K562 (cell line): ENCODE measurements around the gene GLYATL3. TPM values are rescaled to one million over a fixed set of nuclear protein-coding genes. Genes with fewer than 3 reads are reported as not detected.

Experiments
- AFF1 ChIP-seq, 2 experiments: fragments of 450-650 bp; IDR thresholded peaks; 2 replicates each; pipeline ENCODE4 v1.6.1; 2018; ENCODE audit warnings: mild to moderate bottlenecking in 2 of 2, low read depth in 1 of 2; ENCODE audit not compliant: partially characterized antibody in 2 of 2
- CEBPB ChIP-seq: fragments of 450-650 bp; IDR thresholded peaks from 2 replicates; pipeline ENCODE4 v1.6.1; 2016; ENCODE audit warnings: missing genetic modification characterization, missing compliant biosample characterization
- ETV1 ChIP-seq: fragments of 450-650 bp; conservative IDR thresholded peaks from 2 replicates; pipeline ENCODE4 v1.6.1; 2016; ENCODE audit warnings: missing genetic modification characterization, control low read depth, low read depth, missing compliant biosample characterization
- FOSL1 ChIP-seq: fragments of 200-800 bp; sonication (Bioruptor generic); conservative IDR thresholded peaks from 2 replicates; pipeline ENCODE4 v1.6.1; 2016; ENCODE audit warnings: missing genetic modification characterization, missing compliant biosample characterization
- FOXK1 ChIP-seq: sonication (generic); formaldehyde crosslinking; IDR thresholded peaks from 2 replicates; pipeline ENCODE4 v1.8.0; 2022; ENCODE audit warnings: missing genetic modification reagents, mild to moderate bottlenecking, borderline replicate concordance
- FOXK2 ChIP-seq, 2 experiments: fragments of 450-650 bp; IDR thresholded peaks in 1 of 2; conservative IDR thresholded peaks in 1 of 2; 2 replicates each; pipeline ENCODE4 v1.6.1; 2016; ENCODE audit warnings: low read depth in 2 of 2, mild to moderate bottlenecking in 1 of 2
- FOXM1 ChIP-seq, 2 experiments: fragments of 450-650 bp in 1 of 2; sonication (generic) in 1 of 2; formaldehyde crosslinking in 1 of 2; IDR thresholded peaks; 2 replicates each; pipeline versions ENCODE4 v1.6.1 to v1.9.0; 2017 to 2022; ENCODE audit warnings: low read depth in 2 of 2, mild to moderate bottlenecking in 2 of 2, missing genetic modification reagents in 1 of 2, moderate library complexity in 1 of 2
- HES1 ChIP-seq: fragments of 450-650 bp; IDR thresholded peaks from 2 replicates; pipeline ENCODE4 v1.6.1; 2016; ENCODE audit warnings: low read depth, mild to moderate bottlenecking, moderate library complexity
- KDM1A ChIP-seq, 2 experiments: fragments of 450-650 bp; IDR thresholded peaks; 2 replicates each; pipeline ENCODE4 v1.6.1; 2016; ENCODE audit warnings: mild to moderate bottlenecking in 2 of 2
- L3MBTL2 ChIP-seq: fragments of 450-650 bp; IDR thresholded peaks from 2 replicates; pipeline ENCODE4 v1.6.1; 2016; ENCODE audit warnings: mild to moderate bottlenecking, moderate library complexity
- MAFF ChIP-seq: IDR thresholded peaks from 2 replicates; pipeline ENCODE4 v1.6.1; 2012; ENCODE audit warnings: low read length, improper control_type of control experiment
- MAFK ChIP-seq: IDR thresholded peaks from 2 replicates; pipeline ENCODE4 v1.6.1; 2011; ENCODE audit warnings: low read length, improper control_type of control experiment
- MAZ ChIP-seq, 2 experiments: fragments of 450-650 bp in 1 of 2; sonication (generic) in 1 of 2; formaldehyde crosslinking; IDR thresholded peaks in 1 of 2; conservative IDR thresholded peaks in 1 of 2; 2 replicates each; pipeline versions ENCODE4 v1.4.0 to v1.5.0; 2020; ENCODE audit warnings: mild to moderate bottlenecking in 1 of 2, missing genetic modification reagents in 1 of 2
- MEIS2 ChIP-seq: fragments of 450-650 bp; IDR thresholded peaks from 2 replicates; pipeline ENCODE4 v1.6.1; 2014; ENCODE audit warnings: mild to moderate bottlenecking; ENCODE audit not compliant: partially characterized antibody
- NR2C2 ChIP-seq, 2 experiments: fragments of 200-800 bp in 1 of 2; sonication (Bioruptor generic) in 1 of 2; sonication (generic) in 1 of 2; formaldehyde crosslinking in 1 of 2; IDR thresholded peaks; 2 replicates each; pipeline versions ENCODE4 v1.6.1 to v1.8.0; 2016 to 2022; ENCODE audit warnings: mild to moderate bottlenecking in 1 of 2, missing compliant biosample characterization in 1 of 2, missing genetic modification characterization in 1 of 2, missing genetic modification reagents in 1 of 2
- PHTF2 ChIP-seq: fragments of 250-450 bp; sonication (Bioruptor Pico); IDR thresholded peaks from 2 replicates; pipeline ENCODE4 v1.5.0; 2021; ENCODE audit warnings: mild to moderate bottlenecking
- SMARCA4 ChIP-seq: fragments of 450-650 bp; IDR thresholded peaks from 2 replicates; pipeline ENCODE4 v1.6.1; 2016
- STAT5A ChIP-seq: IDR thresholded peaks from 2 replicates; pipeline ENCODE4 v1.6.1; 2012; ENCODE audit warnings: low read length, inconsistent platforms, borderline replicate concordance
- TRIM24 ChIP-seq, 2 experiments: fragments of 450-650 bp; IDR thresholded peaks; 2 replicates each; pipeline ENCODE4 v1.6.1; 2016
- ZNF766 ChIP-seq: fragments of 200-800 bp; sonication (Bioruptor generic); conservative IDR thresholded peaks from 2 replicates; pipeline ENCODE4 v1.6.1; 2016; ENCODE audit warnings: missing genetic modification characterization, missing compliant biosample characterization
- polyA plus RNA-seq, 8 experiments: library from polyadenylated mRNA; depleted of rRNA in 4 of 8; stranded (reverse) in 5 of 8; unstranded in 3 of 8; fragments of >200 nt; fragmentation: Nextera tagmentation in 2 of 8; fragmentation: Illumina TruSeq in 1 of 8; extraction: Ambion mirVana in 2 of 8; extraction: Trizol in 1 of 8; gene quantifications; 2 replicates each; pipeline versions ENCODE4 v1.2.1 to v1.2.3, GENCODE V29; 2011 to 2014; ENCODE audit warnings: inconsistent platforms in 1 of 8, missing spikeins in 1 of 8
- total RNA-seq, 7 experiments: library from RNA; depleted of rRNA in 6 of 7; stranded (reverse); fragments of >200 nt in 6 of 7; fragmentation: Illumina TruSeq in 2 of 7; extraction: Trizol in 2 of 7; gene quantifications; 2 replicates each; pipeline versions ENCODE4 v1.2.1 to v1.2.3, GENCODE V29; 2011 to 2021; ENCODE audit warnings: low replicate concordance in 1 of 7
- TF ChIP-seq, protein P1 (sequence below), 2 experiments: IDR thresholded peaks in 1 of 2; conservative IDR thresholded peaks in 1 of 2; 2 replicates each; pipeline ENCODE4 v1.6.1; 2016; ENCODE audit warnings: low read depth in 2 of 2, mild to moderate bottlenecking in 1 of 2, missing compliant biosample characterization in 1 of 2, missing genetic modification characterization in 1 of 2, moderate library complexity in 1 of 2

The GLYATL3 gene
- total and polyA plus RNA-seq, 9 of the 15 experiments (the other 6 are each of a cell fraction or from before 2014, with no cell fraction given): not detected

- TF ChIP-seq, protein P1, sequence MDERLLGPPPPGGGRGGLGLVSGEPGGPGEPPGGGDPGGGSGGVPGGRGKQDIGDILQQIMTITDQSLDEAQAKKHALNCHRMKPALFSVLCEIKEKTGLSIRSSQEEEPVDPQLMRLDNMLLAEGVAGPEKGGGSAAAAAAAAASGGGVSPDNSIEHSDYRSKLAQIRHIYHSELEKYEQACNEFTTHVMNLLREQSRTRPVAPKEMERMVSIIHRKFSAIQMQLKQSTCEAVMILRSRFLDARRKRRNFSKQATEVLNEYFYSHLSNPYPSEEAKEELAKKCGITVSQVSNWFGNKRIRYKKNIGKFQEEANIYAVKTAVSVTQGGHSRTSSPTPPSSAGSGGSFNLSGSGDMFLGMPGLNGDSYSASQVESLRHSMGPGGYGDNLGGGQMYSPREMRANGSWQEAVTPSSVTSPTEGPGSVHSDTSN (CRISPR knock-in tag; IDR thresholded peaks at IDR 0.05; ENCODE audit: low read depth): peak; percentile 67
- TF ChIP-seq, protein P1 (tag; conservative IDR thresholded peaks at IDR 0.05; ENCODE audit: low read depth): peak; percentile 99
- peak; percentile 100 for TF ChIP-seq CEBPB (tag)
- TF ChIP-seq PHTF2 (CRISPR knock-in tag): no peak
- 0 out of 2 replicates have a peak, but pooled peaks have one; percentile 18 for TF ChIP-seq HES1
- TF ChIP-seq ZNF766 (CRISPR knock-in tag): 0 out of 2 replicates have a peak, but pooled peaks have one; percentile 41
- peak; percentile 73 for TF ChIP-seq MAFK
- no peak for TF ChIP-seq FOXK1
- peak; percentile 89 to 94 for TF ChIP-seq TRIM24 (IDR thresholded peaks at IDR 0.05)
- TF ChIP-seq FOSL1: peak; percentile 98
- peak; percentile 93 to 95 for TF ChIP-seq FOXK2 (conservative IDR thresholded peaks at IDR 0.05 in 1 of 2, IDR thresholded peaks at IDR 0.05 in 1 of 2; ENCODE audit: low read depth in 2 of 2)
- TF ChIP-seq SMARCA4: peak; percentile 96
- TF ChIP-seq STAT5A: peak; percentile 42; the same call in 1 of the 2 replicates
- peak; percentile 53 for TF ChIP-seq L3MBTL2
- peak; percentile 100 for TF ChIP-seq MEIS2
- TF ChIP-seq KDM1A (IDR thresholded peaks at IDR 0.05): peak; percentile 97
- TF ChIP-seq ETV1 (tag): peak; percentile 86
- peak in 1 of 2 experiments; percentile 59 for TF ChIP-seq AFF1 (IDR thresholded peaks at IDR 0.05; ENCODE audit: low read depth in 1 of 2, partially characterized antibody in 2 of 2)
- peak; percentile 75 for TF ChIP-seq FOXM1 (IDR thresholded peaks at IDR 0.05; ENCODE audit: low read depth)
- TF ChIP-seq FOXM1 (CRISPR knock-in tag; IDR thresholded peaks at IDR 0.05; ENCODE audit: low read depth): no peak
- peak in 1 of 2 experiments; percentile 60; a peak in 1 of 4 replicates for TF ChIP-seq MAZ (CRISPR knock-in tag; conservative IDR thresholded peaks at IDR 0.05 in 1 of 2, IDR thresholded peaks at IDR 0.05 in 1 of 2)
- 0 out of 2 replicates have a peak, but pooled peaks have one; percentile 42 for TF ChIP-seq MAFF
- TF ChIP-seq NR2C2 (CRISPR knock-in tag; IDR thresholded peaks at IDR 0.05): no peak
- TF ChIP-seq NR2C2 (tag; IDR thresholded peaks at IDR 0.05): 0 out of 2 replicates have a peak, but pooled peaks have one; percentile 20
Measured at GRCh38 chr6:49556429-49556837, 56.7 kb downstream of the GLYATL3 start (continued).
